ENCODE measurements around the gene H2BK1.
A peak's percentile ranks its signal among the peaks of the same experiment; 100 is the strongest.

H2BK1 gene

DNA sequence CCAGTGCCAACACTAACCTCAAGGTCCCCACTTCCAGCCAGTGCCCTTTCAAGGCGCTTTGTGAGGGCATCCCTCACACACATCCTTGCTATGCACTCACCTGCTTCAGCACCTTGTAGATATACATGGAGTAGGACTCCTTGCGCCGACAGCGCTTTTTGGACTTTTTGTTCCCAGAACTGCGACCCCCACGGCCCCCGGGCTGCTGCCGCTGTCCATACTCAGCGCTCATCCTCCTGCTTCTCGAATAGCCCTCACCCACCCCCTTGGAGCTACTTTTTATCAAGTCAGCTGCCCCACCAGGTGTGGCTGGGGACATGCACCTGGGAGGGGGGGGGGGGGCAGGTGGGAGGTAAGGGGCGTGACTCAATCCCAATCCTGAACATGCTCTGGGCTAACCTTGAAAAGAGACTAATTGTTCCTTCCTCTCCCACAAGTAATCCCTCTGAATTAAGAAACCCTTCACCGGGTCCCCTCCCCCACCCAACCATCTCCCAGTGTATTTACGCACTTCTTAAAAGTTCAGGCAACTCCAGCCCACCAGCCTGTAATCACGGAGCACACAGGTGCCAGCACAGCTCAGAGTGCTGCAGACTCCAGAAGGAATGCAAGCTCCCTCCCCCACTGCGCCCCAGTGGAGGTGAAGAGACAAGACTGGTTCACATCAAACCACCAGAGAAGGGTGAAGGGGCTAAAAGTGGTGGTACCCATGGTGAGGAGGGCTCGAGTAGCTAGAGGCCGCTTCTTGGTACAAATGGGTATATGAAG is at the start of gene H2BK1:
H2BK1 (minus strand) TSS at position 402 of the 768 bp plus-strand sequence; CDS start at position 232, 170 bp downstream.
- DNase-seq, result no peak

DNA sequence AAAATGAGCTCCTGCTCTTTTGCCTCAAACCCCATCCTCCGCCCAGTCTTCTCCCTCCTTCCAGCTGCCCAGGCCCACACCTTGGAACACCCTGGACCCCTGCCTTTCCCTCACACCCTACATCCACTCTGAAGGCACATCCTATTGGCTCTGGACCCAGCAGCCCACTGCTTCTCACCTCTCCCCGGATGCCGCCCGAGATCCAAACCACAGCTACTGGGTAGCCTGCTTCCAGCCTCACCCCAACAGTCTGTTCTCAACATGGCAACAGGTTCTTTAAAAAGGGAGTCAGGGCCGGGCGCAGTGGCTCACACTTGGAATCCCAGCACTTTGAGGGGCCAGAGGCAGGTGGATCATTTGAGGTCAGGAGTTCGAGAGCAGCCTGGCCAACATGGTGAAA is 47.7 kb upstream of the H2BK1 start:
- no peak for DNase-seq

DNA sequence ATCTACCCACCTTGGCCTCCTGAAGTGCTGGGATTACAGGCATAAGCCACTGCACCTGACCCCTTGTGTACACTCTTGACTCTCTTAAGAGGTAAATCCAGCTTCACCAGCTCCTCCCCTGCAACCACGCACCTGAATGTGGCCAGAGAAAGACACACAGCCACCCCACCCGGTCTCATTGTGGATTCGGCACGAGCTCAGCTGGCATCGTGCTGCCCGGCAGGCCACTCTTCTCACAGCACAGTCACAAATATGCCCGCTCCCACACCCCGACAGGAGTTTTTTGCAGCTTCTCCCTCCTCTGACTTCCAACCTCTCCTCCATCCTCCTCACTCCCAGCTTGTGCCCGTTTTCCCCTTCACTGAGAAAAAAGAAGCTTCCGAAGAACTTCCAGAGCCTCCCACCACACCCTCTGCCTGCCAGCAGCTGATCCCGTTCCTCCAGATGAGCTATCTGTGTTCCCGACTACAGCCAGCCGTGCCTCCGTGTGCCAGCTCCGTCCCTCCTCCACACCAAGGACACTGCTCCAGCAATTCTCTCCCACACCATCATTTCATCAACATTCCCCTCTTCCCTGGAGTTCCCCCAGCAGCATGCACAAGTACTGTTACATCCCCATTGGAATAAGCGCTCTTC is 46.2 kb upstream of the H2BK1 start:
- no peak for DNase-seq

DNA sequence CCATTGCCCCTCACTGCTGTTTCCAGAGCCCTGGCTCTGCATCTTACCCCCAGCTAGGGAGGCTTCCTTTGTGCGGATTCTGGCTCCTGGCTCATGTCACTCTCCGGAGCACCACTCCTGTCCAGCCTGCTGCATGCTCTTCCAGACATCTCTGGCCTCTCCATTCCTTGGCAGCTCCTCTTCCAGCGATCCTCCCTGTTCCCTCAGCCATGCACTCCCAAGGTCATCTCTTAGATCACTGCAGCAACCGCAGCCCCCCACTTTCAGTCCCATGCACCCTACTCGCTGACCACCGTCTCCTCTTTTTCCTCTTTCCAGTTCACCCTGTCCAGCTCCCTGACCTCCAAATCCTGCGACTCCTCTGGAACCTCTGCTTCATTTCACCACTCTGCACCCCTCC is 45.1 kb upstream of the H2BK1 start:
- no peak for DNase-seq

DNA sequence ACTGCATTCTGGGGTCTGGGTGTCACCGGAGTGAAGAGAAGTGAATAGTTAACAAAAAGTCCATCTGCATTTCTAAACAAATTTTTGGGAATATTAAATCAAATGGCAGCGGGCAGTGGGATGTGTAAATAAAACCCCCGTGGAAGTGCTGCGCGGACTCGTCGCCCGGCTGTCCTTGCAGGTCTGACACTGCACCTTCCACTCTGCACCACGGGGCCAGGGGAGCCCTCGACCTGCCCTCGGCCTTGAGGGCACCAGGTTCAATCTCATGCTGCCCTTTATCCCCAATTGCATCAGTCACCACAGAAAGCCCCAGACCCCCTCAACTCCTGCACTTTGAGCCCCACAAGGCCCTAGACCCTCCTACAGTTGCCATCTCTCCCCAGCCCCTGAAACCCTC is 44.6 kb upstream of the H2BK1 start:
- no peak for DNase-seq

DNA sequence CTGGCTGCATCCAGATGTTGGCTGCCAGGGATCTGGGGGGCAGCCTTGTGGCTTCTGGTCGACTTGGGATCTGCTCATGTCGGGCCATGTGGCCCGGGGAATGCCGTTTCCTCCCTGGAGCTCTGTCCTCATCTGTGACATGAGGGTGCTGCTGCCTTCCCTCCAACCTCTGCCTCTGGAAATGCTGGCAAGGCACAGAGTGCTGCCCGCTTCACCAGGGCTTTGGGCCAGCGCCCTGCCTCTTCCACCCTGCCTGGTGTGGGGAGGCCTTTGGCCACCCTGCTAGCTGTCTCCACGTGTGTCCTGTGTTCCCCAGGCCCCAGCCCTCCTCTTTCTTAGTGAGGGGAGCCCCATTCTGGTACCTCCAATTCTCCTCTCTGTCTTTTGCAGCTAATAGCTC is 44.0 kb upstream of the H2BK1 start:
- DNase-seq, result no peak

DNA sequence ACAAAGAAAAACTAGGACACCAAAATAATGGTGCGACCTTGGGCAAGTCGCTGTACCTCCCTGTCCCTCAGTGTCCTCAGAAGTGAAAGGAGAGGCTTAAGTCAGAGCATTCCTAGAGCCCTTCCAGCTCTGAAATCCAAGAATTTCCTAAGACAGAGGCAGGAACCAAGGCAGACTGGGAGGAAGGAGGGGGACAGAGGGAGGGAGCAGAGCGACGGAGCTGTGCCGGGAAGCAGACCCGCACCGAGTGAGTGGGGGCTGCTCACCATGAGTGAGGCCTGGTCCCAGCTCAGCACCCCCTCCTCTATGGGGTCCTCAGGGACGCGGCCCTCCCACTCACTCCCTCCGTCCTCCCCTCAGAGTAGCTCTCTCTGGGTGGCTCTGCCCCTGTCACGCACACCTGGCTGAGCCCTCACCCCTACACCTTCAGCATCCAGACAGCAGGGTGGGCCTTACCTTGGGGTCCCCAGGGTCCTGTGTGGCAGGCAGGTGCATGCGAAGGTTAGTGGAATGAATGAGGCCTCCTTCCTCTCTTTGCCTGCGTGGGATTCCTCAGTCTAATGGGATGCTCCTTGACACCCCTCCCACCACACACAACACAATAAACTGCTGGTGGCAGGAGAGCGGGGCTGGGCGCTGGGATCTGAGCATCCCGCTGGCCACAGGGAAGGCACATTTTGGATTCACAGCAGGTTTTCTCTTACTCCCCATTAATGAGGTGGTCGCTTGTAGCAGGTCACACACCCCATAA is 42.8 kb upstream of the H2BK1 start:
- no peak for DNase-seq

DNA sequence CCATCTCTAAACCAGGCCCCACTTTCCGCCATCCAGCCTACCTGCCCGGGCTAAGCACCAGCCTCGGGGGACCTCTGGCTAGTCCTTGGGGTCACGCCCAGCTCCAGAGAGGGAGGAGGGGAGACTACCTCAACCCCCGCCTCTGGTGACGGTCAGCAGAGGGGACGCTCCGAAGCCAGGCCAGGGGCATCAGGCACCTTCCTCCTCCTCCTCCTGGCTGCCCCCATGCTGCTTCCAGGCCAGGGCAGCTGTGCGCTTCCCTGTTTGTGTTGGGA is 42.2 kb upstream of the H2BK1 start:
- DNase-seq, result no peak

DNA sequence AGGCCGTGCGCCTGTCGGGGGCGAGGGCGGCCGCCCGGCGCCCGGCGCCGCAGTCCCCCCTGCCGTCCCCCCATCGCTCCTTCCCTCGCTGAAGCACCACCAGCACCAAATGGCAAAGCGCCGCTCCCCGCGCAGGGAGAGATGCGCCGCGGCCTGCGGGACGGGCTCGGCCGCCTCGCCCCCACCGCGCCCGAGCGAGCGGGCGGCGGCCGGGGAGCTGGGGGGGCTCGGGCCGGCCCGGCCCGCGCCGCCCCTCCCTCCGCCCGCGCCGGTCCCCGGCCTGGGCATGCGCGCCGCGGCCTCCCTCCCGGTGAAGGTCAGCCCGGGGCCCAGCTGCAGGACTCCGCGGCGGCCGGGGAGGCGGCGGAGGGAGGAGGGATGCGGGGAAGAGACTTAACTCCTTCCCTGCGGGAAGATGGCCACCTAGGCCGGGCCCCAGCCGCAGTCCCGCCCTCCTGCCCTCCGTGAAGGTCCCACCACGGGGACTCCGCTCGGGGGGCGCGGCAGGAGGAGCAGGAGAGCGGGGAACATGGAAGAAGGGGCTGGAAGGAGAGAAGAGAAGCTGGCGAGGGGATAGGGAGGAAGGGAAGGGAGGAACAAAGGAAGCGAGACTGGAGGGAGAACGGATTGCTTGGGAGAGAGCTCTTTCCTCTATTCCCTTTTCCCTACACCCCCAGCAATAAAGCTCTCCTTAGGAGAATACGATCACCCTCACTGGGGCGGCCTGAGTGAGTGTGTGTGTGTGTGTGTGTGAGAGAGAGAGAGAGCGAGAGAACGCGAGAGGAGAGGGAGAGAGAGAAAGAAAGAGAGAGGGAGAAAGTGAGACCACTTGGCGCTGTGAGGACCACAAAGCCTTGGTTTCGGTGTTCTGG is 41.6 kb upstream of the H2BK1 start:
- peak; percentile 75 for DNase-seq

DNA sequence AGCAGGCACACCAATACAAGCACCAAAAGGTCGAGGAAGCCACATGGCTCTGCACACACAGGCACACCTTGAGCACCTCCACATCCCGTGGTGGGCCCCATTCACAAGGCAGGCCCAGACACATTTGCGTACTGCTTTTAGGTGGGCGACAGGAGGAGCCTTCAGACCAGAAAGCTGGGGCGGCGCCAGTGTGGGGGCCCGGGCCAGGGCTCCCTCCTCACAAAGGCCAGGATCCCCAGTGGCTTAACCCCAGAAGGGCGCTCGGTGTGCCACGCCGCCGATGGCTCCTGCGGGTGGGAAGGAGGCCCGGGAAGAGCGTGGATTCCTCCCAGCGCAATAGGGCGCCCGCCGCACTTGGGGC is 41.0 kb upstream of the H2BK1 start:
- DNase-seq, result no peak

DNA sequence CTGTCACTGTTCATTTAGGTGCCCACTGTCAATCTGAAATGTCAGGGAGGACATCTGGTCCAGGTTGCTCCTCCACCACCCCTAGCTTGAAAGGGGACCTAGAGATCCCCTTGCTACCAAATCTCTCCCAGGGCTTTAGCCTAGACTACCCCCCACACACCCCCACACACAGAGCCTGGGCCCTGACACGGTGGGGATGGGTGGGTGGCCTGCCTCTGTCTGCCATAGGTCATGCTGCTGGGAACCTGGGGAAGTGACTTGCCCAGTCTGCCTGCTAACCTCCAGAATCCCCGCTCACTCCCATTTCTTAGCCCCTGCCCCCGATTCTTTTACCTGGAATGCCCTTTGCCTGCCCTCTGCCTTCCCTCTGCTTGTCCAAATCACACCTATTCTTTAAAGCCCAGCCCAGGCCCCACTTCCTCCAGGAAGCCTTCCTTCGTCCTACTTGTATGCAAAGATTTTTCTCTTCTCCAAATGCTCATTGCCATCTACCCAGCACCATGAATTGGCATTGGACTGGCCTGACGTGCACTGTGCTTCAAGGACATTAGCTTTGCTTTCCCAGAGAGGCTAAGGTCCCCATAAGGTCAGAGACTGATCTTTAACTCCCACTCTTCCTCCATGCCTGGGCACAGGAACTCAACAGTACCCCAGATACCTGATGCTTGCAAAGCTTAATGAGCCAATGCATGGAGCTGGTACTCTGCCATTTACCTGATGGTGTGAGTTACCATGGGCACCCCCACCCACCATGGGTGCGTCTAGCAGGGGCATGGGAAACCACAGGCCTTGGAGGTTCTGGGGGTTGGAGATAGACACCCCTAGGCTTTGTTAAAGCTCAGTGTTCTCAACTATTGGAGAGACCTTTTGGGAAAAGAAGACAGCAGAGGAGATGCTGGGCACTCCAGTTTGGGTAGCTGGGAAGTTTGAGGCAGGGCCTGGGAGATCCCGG is 40.2 kb upstream of the H2BK1 start:
- no peak for DNase-seq

DNA sequence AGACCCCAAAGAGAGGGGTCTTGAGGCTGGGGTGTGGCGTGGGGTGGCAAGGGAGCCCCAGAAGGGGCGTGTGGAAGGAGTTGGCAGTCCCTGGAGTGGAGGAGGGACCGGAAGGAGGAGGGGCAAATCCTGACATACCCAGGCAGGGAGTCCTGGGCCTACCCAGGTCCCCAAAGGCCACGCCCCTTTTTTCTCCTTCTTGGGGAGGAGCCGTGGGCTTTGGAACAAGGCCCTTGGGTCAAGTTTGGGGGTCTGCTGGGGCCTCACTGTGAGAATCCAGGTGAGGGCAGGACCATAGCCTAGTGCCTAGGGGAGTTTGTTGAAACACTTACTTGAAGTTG is 39.4 kb upstream of the H2BK1 start:
- no peak for DNase-seq

DNA sequence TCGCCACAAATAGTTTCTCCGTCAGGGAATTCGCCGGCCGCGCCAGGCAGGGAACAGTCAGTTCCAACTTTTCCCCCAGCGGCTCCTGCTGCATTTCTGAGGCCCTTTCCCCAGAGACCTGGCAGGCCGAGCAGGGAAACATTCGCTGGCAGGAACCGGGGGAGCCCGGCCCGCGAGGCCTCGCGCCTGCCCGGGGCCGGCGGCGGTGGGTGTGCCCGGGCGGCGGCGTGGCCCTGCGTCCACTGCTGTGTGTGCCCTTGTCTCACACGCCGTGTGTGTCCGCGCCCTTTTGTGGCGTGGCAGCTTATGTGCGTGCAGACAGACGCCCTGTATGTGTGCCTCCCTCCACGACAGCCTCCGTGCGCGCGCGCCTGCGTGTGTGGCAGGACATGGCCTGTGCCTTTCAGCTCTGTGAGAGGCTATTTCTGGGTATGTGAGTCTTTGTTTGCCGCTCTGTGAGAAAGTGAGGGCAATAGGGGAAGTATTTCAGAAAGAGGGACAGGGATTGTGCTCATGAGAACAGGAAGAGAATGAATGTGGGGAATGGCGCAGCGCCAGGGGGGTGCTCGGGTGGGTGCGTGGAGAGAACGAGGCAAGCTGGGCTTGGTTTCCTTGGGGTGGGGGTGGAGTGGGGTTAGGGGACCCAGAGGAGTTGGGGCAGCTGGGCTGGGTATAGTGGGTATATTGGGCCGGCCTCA is 38.9 kb upstream of the H2BK1 start:
- no peak for DNase-seq

DNA sequence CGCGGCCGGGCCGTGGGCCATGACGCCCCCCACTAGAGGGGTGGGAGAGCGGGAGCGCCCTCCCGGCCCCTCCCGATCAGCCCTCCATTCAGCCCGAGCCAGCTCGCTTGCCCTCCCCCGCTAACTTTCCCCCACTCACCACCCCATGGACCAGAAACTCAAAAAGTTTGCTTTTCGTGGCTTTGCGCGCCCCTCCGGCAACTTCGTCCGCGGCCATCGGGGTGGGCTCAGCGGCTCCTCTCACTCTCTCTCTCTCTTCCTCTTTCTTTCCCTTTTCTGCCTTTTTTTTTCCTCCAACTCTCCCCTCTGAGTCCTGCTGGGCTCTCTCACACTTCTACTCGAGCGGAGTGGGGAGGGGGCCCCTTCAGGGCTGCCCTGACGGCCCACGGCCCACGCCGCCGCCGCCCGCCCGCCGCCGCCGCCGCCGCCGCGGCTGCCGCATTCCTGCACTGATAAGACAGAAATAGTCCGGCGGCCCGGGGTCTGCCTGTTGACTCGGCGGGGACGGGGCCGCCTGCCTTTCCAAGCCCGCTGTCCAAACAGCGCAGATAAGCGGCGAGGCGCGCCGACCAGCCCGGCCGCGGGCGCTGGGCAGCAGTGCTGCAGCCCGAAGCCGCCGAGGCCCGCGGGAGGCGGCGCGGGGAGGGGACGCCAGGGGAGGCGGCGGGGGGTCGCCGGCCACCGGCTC is 38.2 kb upstream of the H2BK1 start, which contains the start of gene SMARCD3:
SMARCD3 (minus strand) TSS at position 349 of the 688 bp plus-strand sequence; CDS start at position 217, 132 bp downstream.
- no peak for DNase-seq

DNA sequence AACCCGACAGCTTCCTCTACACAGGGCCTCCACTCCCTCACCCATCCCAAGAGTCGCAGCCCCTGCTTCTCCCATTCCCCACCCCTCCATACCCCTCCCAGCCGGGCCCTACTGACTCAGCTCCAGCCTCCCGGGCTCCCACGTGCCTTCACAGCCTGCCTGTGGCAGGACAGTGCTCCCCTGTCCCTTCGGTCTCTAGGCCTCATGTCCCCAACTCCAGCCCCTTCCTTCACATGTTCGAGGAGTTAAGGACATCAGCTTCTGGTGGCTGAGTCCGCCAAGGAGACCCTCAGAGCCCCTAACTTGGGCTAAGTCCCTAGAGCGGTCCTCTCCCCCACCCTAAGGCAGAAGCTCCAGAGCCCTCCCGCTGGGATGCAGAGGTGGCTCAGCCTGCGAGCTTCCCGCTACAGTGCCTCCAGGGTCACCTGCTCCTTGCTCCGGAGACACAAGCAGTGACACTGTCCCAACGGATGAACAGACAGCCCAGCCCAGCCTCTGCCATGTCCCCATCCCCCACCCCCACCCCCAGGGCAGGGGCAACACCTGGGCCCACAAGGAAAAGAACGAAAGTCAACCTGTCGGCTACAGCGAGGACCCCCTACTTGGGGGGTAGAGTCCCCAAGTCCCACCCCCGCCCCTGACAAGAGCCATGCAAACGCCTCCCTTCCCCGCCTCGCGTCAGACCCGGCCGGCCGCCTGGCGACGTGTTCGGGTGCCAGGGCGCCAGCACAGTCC is 37.5 kb upstream of the H2BK1 start:
- DNase-seq, result no peak

DNA sequence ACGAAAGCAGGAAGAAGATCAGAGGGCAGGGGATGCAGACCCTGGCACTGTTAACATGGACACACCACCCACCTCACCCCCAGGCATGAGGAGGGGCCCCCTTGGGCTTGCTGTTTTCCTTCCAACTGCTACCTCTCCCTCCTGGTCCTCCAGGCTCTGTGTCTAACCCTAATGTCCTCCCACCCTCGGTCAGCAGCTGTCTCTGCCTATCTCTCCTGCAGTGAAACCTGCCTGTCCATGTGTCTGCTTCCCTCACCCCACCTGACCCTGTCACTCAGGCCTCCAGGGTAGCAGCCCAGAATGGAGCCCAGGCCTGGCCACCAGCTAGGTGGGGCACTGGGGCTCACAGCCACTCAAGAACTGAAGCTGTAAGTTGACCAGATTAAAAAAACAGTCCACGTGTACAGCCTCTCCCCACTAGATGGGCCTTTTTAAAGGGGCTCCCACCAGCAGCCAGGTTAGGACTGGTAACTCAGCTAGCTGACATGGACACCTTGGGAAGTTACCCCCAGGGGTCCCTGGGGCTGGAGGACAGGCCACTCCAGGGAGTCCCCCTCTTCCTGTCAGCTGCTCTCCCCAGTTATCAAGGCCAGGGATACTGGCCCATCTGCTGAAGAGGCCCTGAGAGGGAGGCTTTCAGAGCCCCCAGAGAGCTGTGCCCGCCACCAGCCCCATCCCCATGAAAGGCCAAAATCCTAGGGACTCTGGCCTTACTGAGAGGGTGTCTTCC is 36.7 kb upstream of the H2BK1 start:
- no peak for DNase-seq

DNA sequence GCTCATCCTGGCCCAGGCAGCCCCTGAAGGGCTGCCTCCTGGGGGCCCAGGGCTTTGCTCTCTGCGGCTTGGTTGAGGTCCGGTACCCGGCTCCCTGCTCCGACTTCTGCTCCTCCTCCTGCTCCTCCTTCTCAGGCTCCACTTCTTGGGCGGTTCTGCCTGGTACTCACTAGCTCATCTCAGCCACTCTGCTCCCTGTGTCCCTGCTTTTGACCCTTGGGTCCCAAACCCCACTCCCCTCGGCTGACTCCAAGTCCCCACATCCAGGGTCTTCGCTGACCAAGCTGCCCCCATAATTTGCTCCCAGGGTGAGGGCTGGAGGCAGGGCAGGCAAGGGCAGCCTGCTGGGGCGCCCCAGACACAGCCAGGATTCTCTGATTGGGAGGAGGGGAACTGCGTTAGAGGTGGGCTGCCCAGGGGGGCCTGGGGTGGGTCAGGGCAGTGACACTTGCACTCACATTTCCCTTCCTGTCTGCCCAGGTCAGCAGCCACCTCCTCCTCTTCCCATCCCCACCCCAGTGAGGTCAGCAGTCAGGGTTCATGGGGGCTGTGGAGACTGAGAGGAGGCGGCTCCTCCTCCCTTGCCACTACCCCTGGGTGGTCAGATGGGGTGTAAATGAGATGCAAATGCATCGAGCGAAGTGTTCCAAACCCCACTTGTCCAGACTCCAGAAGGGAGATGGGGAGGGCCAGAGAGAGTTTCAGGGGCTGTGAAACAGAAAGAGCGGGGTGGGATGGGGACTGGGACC is 36.0 kb upstream of the H2BK1 start:
- DNase-seq, result no peak

DNA sequence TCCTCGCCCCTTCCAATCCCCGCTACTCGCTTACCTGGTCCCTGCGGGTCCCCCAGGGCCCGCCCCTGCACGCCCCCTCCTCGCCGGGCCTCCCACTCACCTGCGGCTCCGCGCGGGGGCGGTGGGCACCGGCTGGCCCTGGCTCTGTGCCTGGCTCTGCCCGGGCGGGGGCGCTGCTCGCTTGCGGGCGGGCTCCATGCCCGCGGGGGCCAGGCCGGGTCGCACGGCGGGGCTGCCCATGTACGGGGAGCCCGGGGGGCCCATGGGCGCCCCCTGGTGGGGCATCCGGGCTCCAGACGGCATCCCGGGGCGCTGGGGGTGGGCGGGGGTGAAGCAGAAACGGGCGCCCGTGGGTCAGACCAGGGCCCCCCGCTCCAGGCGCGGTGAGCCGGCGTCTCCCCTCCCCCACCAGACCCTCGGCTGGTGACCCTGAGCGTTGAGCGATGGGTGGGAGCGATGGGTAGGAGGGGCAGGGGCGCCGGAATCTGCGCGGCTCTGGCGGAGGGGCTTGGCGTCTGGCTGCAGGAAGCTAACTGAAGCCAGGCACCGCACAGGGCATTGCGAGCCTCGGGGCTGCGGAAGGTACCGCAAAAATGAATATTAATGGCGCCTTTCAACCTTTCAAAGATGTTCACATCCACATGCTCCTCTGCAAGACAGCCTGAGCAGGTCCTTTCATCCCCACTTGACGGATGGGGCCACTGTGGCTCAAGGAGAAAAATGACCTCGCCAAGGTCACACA is 35.2 kb upstream of the H2BK1 start:
- DNase-seq, result no peak
